ENCODE measurements around the gene CDH4. TPM values are rescaled to one million over a fixed set of nuclear protein-coding genes. Genes with fewer than 3 reads are reported as not detected.

Gene CDH4
- total and polyA plus RNA-seq, 2 of the 8 experiments (the other 6 are each of a cell fraction or from before 2014, with no cell fraction given), result 4.3 to 7.9 TPM

- peaks cover 0 to 3% (median 0%) of the 10 kb centered on the region in 4 experiments; a peak in 2 of 7 replicates for H3K27me3 ChIP-seq (replicated peaks in 1 of 4; ENCODE audit: control insufficient read depth in 3 of 4, extremely low read depth in 1 of 4, insufficient read depth in 3 of 4, low read length in 3 of 4)
- no peak overlapping the region for H3K27ac ChIP-seq (ENCODE audit: low read depth, low read length)
- H3K9ac ChIP-seq (replicated peaks in 1 of 4; ENCODE audit: extremely low read depth in 1 of 4, low read depth in 3 of 4, low read length in 3 of 4), result no peak overlapping the region
- 0 out of 4 replicates have a peak, but pooled peaks cover 0 to 8% of the 10 kb centered on the region in 2 experiments for H3K9me3 ChIP-seq (ENCODE audit: insufficient read depth in 2 of 2, low read depth in 1 of 2, low read length in 1 of 2)
- H4K5ac ChIP-seq (ENCODE audit: insufficient read length, low read depth, low read length), result no peak overlapping the region
- H3K79me2 ChIP-seq (ENCODE audit: control insufficient read depth in 1 of 2, insufficient read depth in 2 of 2, low read length in 2 of 2), result no peaks in the 10 kb centered on the region
- peaks cover 0 to 10% of the 10 kb centered on the region in 2 experiments for H4K20me1 ChIP-seq (replicated peaks in 1 of 2; ENCODE audit: control insufficient read depth in 1 of 2, insufficient read depth in 2 of 2, low read length in 2 of 2)
- H2BK120ac ChIP-seq (replicated peaks; ENCODE audit: low read depth, low read length), result no peak overlapping the region
- ChIA-PET POLR2A (ENCODE audit: partially characterized antibody) (interaction anchor here (1.0 kb wide), 1 partner anchor 35 kb away, joined by 3 read pairs; no protein-coding TSS in a partner anchor), CTCF (ENCODE audit: partially characterized antibody) (interaction anchor here (0.5 to 5.7 kb wide), 28 partner anchors 9 to 518 kb away, joined by 3 to 45 read pairs (median 4); no protein-coding TSS in a partner anchor)
- no peak for FAIRE-seq
- no peaks in the 10 kb centered on the region for H3K4me1 ChIP-seq (replicated peaks in 1 of 4; ENCODE audit: control insufficient read depth in 3 of 4, insufficient read depth in 4 of 4, low read length in 3 of 4)
- no peak overlapping the region for H2BK15ac ChIP-seq (ENCODE audit: low read length)
- no peak overlapping the region for H3K56ac ChIP-seq (replicated peaks; ENCODE audit: insufficient read length, low read depth, low read length)
- no peak overlapping the region for H3K4me2 ChIP-seq (ENCODE audit: insufficient read depth in 1 of 2, low read depth in 2 of 2, low read length in 2 of 2)
- no peak overlapping the region for H2BK5ac ChIP-seq (ENCODE audit: low read depth, low read length)
- WGBS, 2 experiments (ENCODE audit: extremely low coverage in 1 of 2, insufficient coverage in 1 of 2, insufficient read length in 1 of 2, insufficient replicate concordance in 2 of 2, low coverage in 1 of 2, low lambda C conversion rate in 2 of 2, missing lambda C conversion rate in 1 of 2), result 68% methylated on average over 21 of the region's 21 CpGs; no CpG with 5 or more reads in 1 of the 2 experiments
- H2BK12ac ChIP-seq (ENCODE audit: low read depth, low read length), result no peak overlapping the region
- H3K4me3 ChIP-seq (ENCODE audit: extremely low read depth in 1 of 4, insufficient read depth in 2 of 4, low read depth in 3 of 4, low read length in 4 of 4), result no peak overlapping the region
- H3K36me3 ChIP-seq (ENCODE audit: control insufficient read depth in 2 of 4, insufficient read depth in 4 of 4, low read length in 3 of 4), result no peaks in the 10 kb centered on the region
- H3K23me2 ChIP-seq (ENCODE audit: low read depth, low read length), result peaks cover 17% of the 10 kb centered on the region; the same call in 1 of the 2 replicates
- peak in 1 of 2 experiments; percentile 66 for DNase-seq (ENCODE audit: low read depth in 1 of 2, low spot score in 2 of 2)
- H3K14ac ChIP-seq (ENCODE audit: insufficient read length), result no peak overlapping the region
- H2AFZ ChIP-seq (ENCODE audit: low read length), result no peak overlapping the region
- H2BK20ac ChIP-seq (ENCODE audit: low read length), result no peak overlapping the region
- H3K23ac ChIP-seq (ENCODE audit: insufficient read length), result no peak overlapping the region
- no peaks in the 10 kb centered on the region for H3K79me1 ChIP-seq (ENCODE audit: low read depth, low read length)
- no peak overlapping the region for H3K18ac ChIP-seq (ENCODE audit: extremely low read depth, low read length)
- no peak overlapping the region for H4K91ac ChIP-seq (replicated peaks; ENCODE audit: insufficient read length, low read length)
- no peak overlapping the region for H3K4ac ChIP-seq (replicated peaks; ENCODE audit: insufficient read length, low read depth, low read length)
- H4K8ac ChIP-seq (ENCODE audit: extremely low read depth, insufficient read depth, low read length), result no peak overlapping the region
- no peak overlapping the region for H2AK5ac ChIP-seq (ENCODE audit: low read depth, low read length)
- TF ChIP-seq EGR1 (IDR thresholded peaks at IDR 0.05; ENCODE audit: borderline replicate concordance, low read depth, low read length), result no peak
- no peak for TF ChIP-seq NRF1 (IDR thresholded peaks at IDR 0.05; ENCODE audit: low read depth, low read length)
- no peak for TF ChIP-seq BCL11A (IDR thresholded peaks at IDR 0.05; ENCODE audit: low read depth in 2 of 2, low read length in 2 of 2)
- peak; percentile 77 to 97 (median 97) for TF ChIP-seq CTCF (IDR thresholded peaks at IDR 0.05; ENCODE audit: control extremely low read depth in 1 of 3, insufficient read depth in 1 of 3, low read depth in 1 of 3, low read length in 3 of 3)
- no peak for TF ChIP-seq ATF2 (IDR thresholded peaks at IDR 0.05; ENCODE audit: low read length)
- no peak for TF ChIP-seq POLR2A (IDR thresholded peaks at IDR 0.05; ENCODE audit: control extremely low read depth in 1 of 2, low read depth in 2 of 2, low read length in 2 of 2)
- TF ChIP-seq JUN (IDR thresholded peaks at IDR 0.05; ENCODE audit: low read depth, low read length), result peak; percentile 58; the same call in 1 of the 2 replicates
Observed at GRCh38 chr20:61886721-61887595, 634.9 kb downstream of the CDH4 start.

Data from H1 (cell line).